GM23338 (cell line): Measurements from ENCODE around the gene POLR2B. TPM values are rescaled to one million over a fixed set of nuclear protein-coding genes. Genes with fewer than 3 reads are reported as not detected.

Source experiments
- ATAC-seq: fragments of 200-7000 bp; cut with Tn5 transposase; 3 replicates; pipeline ENCODE4 v1.9.1; 2020
- DNase-seq: peaks from one replicate; pipeline ENCODE4 v3.0.0-alpha.2; 2015; ENCODE audit warnings: low spot score
- H2AFZ ChIP-seq: fragments of 200-600 bp; sonication (generic); 2 replicates; pipeline ENCODE4 v1.8.0; 2016; ENCODE audit warnings: antibody characterized with exemption, mild to moderate bottlenecking, moderate library complexity
- H3F3A ChIP-seq: fragments of 200-600 bp; sonication (generic); replicated peaks from 2 replicates; pipeline ENCODE4 v1.8.0; 2017; ENCODE audit warnings: antibody characterized with exemption, mixed run types, low read depth
- H3K27ac ChIP-seq: fragments of 200-600 bp; sonication (generic); 2 replicates; pipeline ENCODE4 v1.6.1; 2016; ENCODE audit warnings: low read depth
- H3K27me3 ChIP-seq: fragments of 200-600 bp; sonication (generic); 2 replicates; pipeline ENCODE4 v1.8.0; 2016; ENCODE audit warnings: mild to moderate bottlenecking, mixed run types, moderate library complexity; ENCODE audit not compliant: insufficient read depth
- H3K36me3 ChIP-seq: fragments of 200-600 bp; sonication (generic); 2 replicates; pipeline ENCODE4 v1.8.0; 2016; ENCODE audit warnings: mild to moderate bottlenecking; ENCODE audit not compliant: insufficient read depth
- H3K4me1 ChIP-seq: fragments of 200-600 bp; sonication (generic); 2 replicates; pipeline ENCODE4 v1.8.0; 2016; ENCODE audit warnings: mild to moderate bottlenecking, moderate library complexity; ENCODE audit not compliant: insufficient read depth
- H3K4me2 ChIP-seq: fragments of 200-600 bp; sonication (generic); 2 replicates; pipeline ENCODE4 v1.7.1; 2017; ENCODE audit warnings: mixed run types
- H3K4me3 ChIP-seq: fragments of 200-600 bp; sonication (generic); 2 replicates; pipeline ENCODE4 v1.6.1; 2016; ENCODE audit warnings: mixed run types
- H3K79me2 ChIP-seq: fragments of 200-600 bp; sonication (generic); replicated peaks from 2 replicates; pipeline ENCODE4 v1.8.0; 2017; ENCODE audit warnings: mild to moderate bottlenecking; ENCODE audit not compliant: insufficient read depth
- H3K9me2 ChIP-seq: fragments of 200-600 bp; sonication (generic); 2 replicates; pipeline ENCODE4 v1.8.0; 2017; ENCODE audit not compliant: insufficient read depth
- H4K20me1 ChIP-seq: fragments of 200-600 bp; sonication (generic); replicated peaks from 2 replicates; pipeline ENCODE4 v1.8.0; 2017; ENCODE audit warnings: mild to moderate bottlenecking; ENCODE audit not compliant: insufficient read depth
- H3K27ac Mint-ChIP-seq: 2 replicates; pipeline ENCODE4 v1.8.0; 2020; ENCODE audit warnings: inconsistent platforms, mild to moderate bottlenecking, moderate library complexity, mixed read lengths
- H3K27me3 Mint-ChIP-seq: 3 replicates; pipeline ENCODE4 v1.8.0; 2022; ENCODE audit warnings: low read depth, mild to moderate bottlenecking, moderate library complexity, mixed read lengths, inconsistent platforms; ENCODE audit not compliant: insufficient read depth, poor library complexity
- H3K36me3 Mint-ChIP-seq: 3 replicates; pipeline ENCODE4 v1.8.0; 2021; ENCODE audit warnings: low read depth, mild to moderate bottlenecking, inconsistent platforms, moderate library complexity, mixed read lengths
- H3K4me1 Mint-ChIP-seq: 3 replicates; pipeline ENCODE4 v1.8.0; 2020; ENCODE audit warnings: mild to moderate bottlenecking, inconsistent platforms, mixed read lengths
- H3K4me3 Mint-ChIP-seq: 3 replicates; pipeline ENCODE4 v1.8.0; 2021; ENCODE audit warnings: moderate library complexity, mild to moderate bottlenecking, inconsistent platforms, mixed read lengths
- H3K9me3 Mint-ChIP-seq: 3 replicates; pipeline ENCODE4 v1.8.0; 2020; ENCODE audit warnings: moderate library complexity, mild to moderate bottlenecking, inconsistent platforms, mixed read lengths
- CREB1 ChIP-seq: fragments of 250-450 bp; sonication (Bioruptor Pico); IDR thresholded peaks from 2 replicates; pipeline ENCODE4 v1.5.0; 2020; ENCODE audit warnings: low read depth, mild to moderate bottlenecking, moderate library complexity
- EZH2 ChIP-seq: fragments of 200-600 bp; sonication (generic); IDR thresholded peaks from one replicate; pipeline ENCODE4 v1.8.0; 2017; ENCODE audit warnings: antibody characterized with exemption, mild to moderate bottlenecking, low read depth; ENCODE audit not compliant: unreplicated experiment
- EZH2phosphoT487 ChIP-seq: fragments of 200-600 bp; sonication (generic); IDR thresholded peaks from one replicate; pipeline ENCODE4 v1.8.1; 2018; ENCODE audit warnings: antibody characterized with exemption; ENCODE audit not compliant: unreplicated experiment
- JUNB ChIP-seq: IDR thresholded peaks from one replicate; pipeline ENCODE4 v1.6.1; 2016; ENCODE audit warnings: antibody characterized with exemption; ENCODE audit not compliant: unreplicated experiment
- NANOG ChIP-seq: IDR thresholded peaks from 2 replicates; pipeline ENCODE4 v1.6.1; 2016; ENCODE audit warnings: antibody characterized with exemption, borderline replicate concordance
- POLR2AphosphoS5 ChIP-seq: IDR thresholded peaks from 2 replicates; pipeline ENCODE4 v1.6.1; 2016; ENCODE audit warnings: antibody characterized with exemption, low read depth
- ZNF114 ChIP-seq: fragments of 250-450 bp; sonication (Bioruptor Pico); IDR thresholded peaks from 2 replicates; pipeline ENCODE4 v1.5.0; 2020; ENCODE audit warnings: mild to moderate bottlenecking, moderate library complexity
- ZNF331 ChIP-seq: fragments of 250-450 bp; sonication (Bioruptor Pico); IDR thresholded peaks from 2 replicates; pipeline ENCODE4 v1.5.0; 2020; ENCODE audit warnings: low read depth, mild to moderate bottlenecking, moderate library complexity
- polyA plus RNA-seq: library from polyadenylated mRNA; unstranded; fragments of >200 nt; fragmentation: Nextera tagmentation; extraction: Ambion mirVana; gene quantifications from 2 replicates; pipeline ENCODE4 v1.2.1, GENCODE V29; 2016
- total RNA-seq: library from RNA; depleted of rRNA; stranded (reverse); fragments of >200 nt; shearing (Covaris generic); gene quantifications from 2 replicates; pipeline ENCODE4 v1.2.3, GENCODE V29; 2014
- TF ChIP-seq, protein P1 (sequence below): IDR thresholded peaks from one replicate; pipeline ENCODE4 v1.6.1; 2018; ENCODE audit warnings: antibody characterized with exemption; ENCODE audit not compliant: unreplicated experiment
- TF ChIP-seq, protein P2 (sequence below), 2 experiments: fragments of 200-600 bp in 1 of 2; sonication (generic) in 1 of 2; conservative IDR thresholded peaks; 2 replicates each; pipeline versions ENCODE4 v1.5.1 to v1.6.1; 2016 to 2017; ENCODE audit warnings: antibody characterized with exemption in 2 of 2, low read depth in 2 of 2, mild to moderate bottlenecking in 2 of 2, moderate library complexity in 1 of 2

Gene POLR2B
- total and polyA plus RNA-seq, 2 experiments from 2014 or later: 56.5 to 165 TPM

DNA sequence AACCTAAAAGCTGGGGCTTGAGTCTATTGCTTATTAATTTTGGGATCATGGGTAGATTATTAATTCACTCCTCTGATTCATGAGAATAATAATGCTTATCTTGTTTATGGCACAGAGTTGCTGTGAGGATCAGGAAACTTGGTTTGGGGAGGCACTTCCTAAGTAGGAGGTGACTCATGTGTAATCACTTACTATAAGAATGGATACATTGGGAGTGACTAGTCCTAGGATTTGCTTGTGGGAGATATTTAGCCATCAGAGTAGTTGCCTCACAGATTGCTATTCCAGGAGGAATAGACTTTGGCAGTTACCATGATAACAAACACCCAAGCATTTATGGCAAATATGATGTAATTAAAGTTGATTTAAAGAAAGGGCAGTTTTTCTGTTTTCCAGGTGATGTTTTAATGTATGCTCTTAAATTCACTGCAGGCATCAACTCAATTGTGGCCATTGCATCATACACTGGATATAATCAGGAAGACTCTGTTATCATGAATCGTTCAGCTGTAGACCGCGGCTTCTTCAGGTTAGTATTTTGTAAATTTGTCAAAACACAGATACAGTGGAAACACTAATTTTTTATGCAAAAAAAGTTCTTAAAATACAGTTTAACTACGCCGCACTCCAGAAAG, 41.9 kb downstream of the POLR2B start (continued):
- TF ChIP-seq, protein P1, sequence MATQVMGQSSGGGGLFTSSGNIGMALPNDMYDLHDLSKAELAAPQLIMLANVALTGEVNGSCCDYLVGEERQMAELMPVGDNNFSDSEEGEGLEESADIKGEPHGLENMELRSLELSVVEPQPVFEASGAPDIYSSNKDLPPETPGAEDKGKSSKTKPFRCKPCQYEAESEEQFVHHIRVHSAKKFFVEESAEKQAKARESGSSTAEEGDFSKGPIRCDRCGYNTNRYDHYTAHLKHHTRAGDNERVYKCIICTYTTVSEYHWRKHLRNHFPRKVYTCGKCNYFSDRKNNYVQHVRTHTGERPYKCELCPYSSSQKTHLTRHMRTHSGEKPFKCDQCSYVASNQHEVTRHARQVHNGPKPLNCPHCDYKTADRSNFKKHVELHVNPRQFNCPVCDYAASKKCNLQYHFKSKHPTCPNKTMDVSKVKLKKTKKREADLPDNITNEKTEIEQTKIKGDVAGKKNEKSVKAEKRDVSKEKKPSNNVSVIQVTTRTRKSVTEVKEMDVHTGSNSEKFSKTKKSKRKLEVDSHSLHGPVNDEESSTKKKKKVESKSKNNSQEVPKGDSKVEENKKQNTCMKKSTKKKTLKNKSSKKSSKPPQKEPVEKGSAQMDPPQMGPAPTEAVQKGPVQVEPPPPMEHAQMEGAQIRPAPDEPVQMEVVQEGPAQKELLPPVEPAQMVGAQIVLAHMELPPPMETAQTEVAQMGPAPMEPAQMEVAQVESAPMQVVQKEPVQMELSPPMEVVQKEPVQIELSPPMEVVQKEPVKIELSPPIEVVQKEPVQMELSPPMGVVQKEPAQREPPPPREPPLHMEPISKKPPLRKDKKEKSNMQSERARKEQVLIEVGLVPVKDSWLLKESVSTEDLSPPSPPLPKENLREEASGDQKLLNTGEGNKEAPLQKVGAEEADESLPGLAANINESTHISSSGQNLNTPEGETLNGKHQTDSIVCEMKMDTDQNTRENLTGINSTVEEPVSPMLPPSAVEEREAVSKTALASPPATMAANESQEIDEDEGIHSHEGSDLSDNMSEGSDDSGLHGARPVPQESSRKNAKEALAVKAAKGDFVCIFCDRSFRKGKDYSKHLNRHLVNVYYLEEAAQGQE: no peak
- TF ChIP-seq CREB1 (CRISPR knock-in tag): no peak
- no peak for TF ChIP-seq ZNF114 (CRISPR knock-in tag)
- TF ChIP-seq ZNF331 (CRISPR knock-in tag): no peak
- TF ChIP-seq EZH2phosphoT487: no peak
- TF ChIP-seq, protein P2, sequence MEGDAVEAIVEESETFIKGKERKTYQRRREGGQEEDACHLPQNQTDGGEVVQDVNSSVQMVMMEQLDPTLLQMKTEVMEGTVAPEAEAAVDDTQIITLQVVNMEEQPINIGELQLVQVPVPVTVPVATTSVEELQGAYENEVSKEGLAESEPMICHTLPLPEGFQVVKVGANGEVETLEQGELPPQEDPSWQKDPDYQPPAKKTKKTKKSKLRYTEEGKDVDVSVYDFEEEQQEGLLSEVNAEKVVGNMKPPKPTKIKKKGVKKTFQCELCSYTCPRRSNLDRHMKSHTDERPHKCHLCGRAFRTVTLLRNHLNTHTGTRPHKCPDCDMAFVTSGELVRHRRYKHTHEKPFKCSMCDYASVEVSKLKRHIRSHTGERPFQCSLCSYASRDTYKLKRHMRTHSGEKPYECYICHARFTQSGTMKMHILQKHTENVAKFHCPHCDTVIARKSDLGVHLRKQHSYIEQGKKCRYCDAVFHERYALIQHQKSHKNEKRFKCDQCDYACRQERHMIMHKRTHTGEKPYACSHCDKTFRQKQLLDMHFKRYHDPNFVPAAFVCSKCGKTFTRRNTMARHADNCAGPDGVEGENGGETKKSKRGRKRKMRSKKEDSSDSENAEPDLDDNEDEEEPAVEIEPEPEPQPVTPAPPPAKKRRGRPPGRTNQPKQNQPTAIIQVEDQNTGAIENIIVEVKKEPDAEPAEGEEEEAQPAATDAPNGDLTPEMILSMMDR (conservative IDR thresholded peaks at IDR 0.05; ENCODE audit: low read depth in 2 of 2): no peak
- no peak for TF ChIP-seq NANOG
- TF ChIP-seq POLR2AphosphoS5: no peak
- TF ChIP-seq EZH2: no peak
- TF ChIP-seq JUNB: no peak

DNA sequence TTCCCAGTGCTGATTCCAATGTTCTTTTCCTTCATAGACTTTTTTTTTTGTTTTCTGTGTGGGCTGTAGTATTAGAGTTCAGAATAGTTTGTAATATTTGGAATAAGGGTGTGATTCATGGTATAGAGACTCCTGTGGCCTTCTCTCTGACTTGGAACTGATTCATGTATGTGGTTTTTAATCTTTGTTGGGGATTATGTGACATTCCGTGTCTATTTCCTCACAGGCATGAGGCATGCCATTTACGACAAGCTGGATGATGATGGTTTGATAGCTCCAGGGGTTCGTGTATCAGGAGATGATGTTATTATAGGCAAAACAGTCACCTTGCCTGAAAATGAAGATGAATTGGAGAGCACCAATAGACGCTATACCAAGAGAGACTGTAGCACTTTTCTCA, 44.4 kb downstream of the POLR2B start:
- Histone ChIP-seq H3K36me3 (peaks cover 75% of the 10 kb centered on the region), H3K27ac (no peak overlapping the region), H3K27me3 (no peaks in the 10 kb centered on the region), H2AFZ (no peak overlapping the region), H4K20me1 (peaks cover 13% of the 10 kb centered on the region), H3K9me2 (no peaks in the 10 kb centered on the region), H3K4me2 (no peak overlapping the region), H3K4me1 (no peaks in the 10 kb centered on the region), H3F3A (no peaks in the 10 kb centered on the region), H3K79me2 (no peaks in the 10 kb centered on the region), H3K4me3 (no peak overlapping the region)
- Mint-ChIP-seq H3K4me3 (no peak overlapping the region), H3K27ac (no peak overlapping the region), H3K27me3 (no peaks in the 10 kb centered on the region), H3K36me3 (peaks cover 86% of the 10 kb centered on the region), H3K4me1 (no peaks in the 10 kb centered on the region), H3K9me3 (no peaks in the 10 kb centered on the region)
- DNase-seq (no peak), ATAC-seq (no peak)
- TF ChIP-seq, protein P1: no peak
- TF ChIP-seq CREB1 (CRISPR knock-in tag) (no peak), EZH2 (no peak)
